A673 (cell line): ENCODE results near the gene DLK1.

Experiments used
- EZH2 ChIP-seq: fragments of 200-600 bp; sonication (generic); IDR thresholded peaks from 2 replicates; pipeline ENCODE4 v1.6.1; 2017; ENCODE audit warnings: borderline replicate concordance, low read depth, mild to moderate bottlenecking, mixed read lengths, antibody characterized with exemption, low read length; ENCODE audit not compliant: poor library complexity, severe bottlenecking
- TF ChIP-seq, protein P1 (sequence below): fragments of 300-800, 200-600 bp; sonication (generic); conservative IDR thresholded peaks from 2 replicates; pipeline ENCODE4 v1.5.1; 2017; ENCODE audit warnings: low read depth, mild to moderate bottlenecking, antibody characterized with exemption, low read length, moderate library complexity, mixed read lengths

DNA sequence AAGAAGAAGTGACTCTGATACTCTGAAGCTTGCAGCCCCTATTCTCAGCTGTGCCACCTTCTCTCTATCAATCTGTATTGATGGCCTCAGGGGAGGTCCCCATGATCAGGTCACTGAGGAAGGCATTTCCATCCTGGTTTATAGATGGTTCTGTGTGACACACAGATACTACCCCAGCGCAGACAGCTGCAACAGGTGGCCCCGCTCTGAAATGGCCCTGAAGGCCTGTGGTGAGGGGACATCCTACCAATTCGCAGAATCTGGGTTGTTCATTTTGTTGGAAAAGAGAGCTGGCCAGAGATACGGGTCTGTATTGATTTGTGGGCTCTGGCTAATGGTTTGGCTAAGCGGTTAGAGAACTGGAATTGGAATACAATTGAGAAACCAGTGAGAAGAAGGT, 21.7 kb downstream of the DLK1 start:
- TF ChIP-seq, protein P1, sequence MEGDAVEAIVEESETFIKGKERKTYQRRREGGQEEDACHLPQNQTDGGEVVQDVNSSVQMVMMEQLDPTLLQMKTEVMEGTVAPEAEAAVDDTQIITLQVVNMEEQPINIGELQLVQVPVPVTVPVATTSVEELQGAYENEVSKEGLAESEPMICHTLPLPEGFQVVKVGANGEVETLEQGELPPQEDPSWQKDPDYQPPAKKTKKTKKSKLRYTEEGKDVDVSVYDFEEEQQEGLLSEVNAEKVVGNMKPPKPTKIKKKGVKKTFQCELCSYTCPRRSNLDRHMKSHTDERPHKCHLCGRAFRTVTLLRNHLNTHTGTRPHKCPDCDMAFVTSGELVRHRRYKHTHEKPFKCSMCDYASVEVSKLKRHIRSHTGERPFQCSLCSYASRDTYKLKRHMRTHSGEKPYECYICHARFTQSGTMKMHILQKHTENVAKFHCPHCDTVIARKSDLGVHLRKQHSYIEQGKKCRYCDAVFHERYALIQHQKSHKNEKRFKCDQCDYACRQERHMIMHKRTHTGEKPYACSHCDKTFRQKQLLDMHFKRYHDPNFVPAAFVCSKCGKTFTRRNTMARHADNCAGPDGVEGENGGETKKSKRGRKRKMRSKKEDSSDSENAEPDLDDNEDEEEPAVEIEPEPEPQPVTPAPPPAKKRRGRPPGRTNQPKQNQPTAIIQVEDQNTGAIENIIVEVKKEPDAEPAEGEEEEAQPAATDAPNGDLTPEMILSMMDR = no peak
- TF ChIP-seq EZH2 = no peak
